Karpas-422 (cell line): ENCODE measurements around the gene FBXL13. TPM values are rescaled to one million over a fixed set of nuclear protein-coding genes. Genes with fewer than 3 reads are reported as not detected.
"Not testable (repeated sequence)": the region's sequence is repeated elsewhere in the genome, so short reads cannot be mapped to it uniquely, and the experiment has no call there.

Experiments
- DNase-seq: peaks from one replicate; pipeline ENCODE4 v3.0.0-alpha.2; 2015
- H2AFZ ChIP-seq: fragments of 200-600 bp; sonication (generic); 2 replicates; pipeline ENCODE4 v1.6.1; 2014; ENCODE audit warnings: antibody characterized with exemption, low read length, mixed read lengths
- H3K27ac ChIP-seq: fragments of 200-600 bp; sonication (generic); 2 replicates; pipeline ENCODE4 v1.5.1; 2014; ENCODE audit warnings: mild to moderate bottlenecking, low read length, moderate library complexity
- H3K27me3 ChIP-seq: fragments of 200-600 bp; sonication (generic); 2 replicates; pipeline ENCODE4 v1.6.1; 2014; ENCODE audit warnings: low read length, mixed read lengths
- H3K36me3 ChIP-seq: fragments of 200-600 bp; sonication (generic); 2 replicates; pipeline ENCODE4 v1.6.1; 2014; ENCODE audit warnings: low read length, mixed read lengths; ENCODE audit not compliant: insufficient read depth
- H3K4me1 ChIP-seq: fragments of 200-600 bp; sonication (generic); 2 replicates; pipeline ENCODE4 v1.6.1; 2014; ENCODE audit warnings: mild to moderate bottlenecking, low read length, mixed read lengths
- H3K4me2 ChIP-seq: fragments of 200-600 bp; sonication (generic); 2 replicates; pipeline ENCODE4 v1.6.1; 2014; ENCODE audit warnings: low read length, low read depth, mild to moderate bottlenecking; ENCODE audit not compliant: poor library complexity, severe bottlenecking
- H3K4me3 ChIP-seq: fragments of 200-600 bp; sonication (generic); 2 replicates; pipeline ENCODE4 v1.5.1; 2014; ENCODE audit warnings: mild to moderate bottlenecking, antibody characterized with exemption, low read length, mixed read lengths
- H3K79me2 ChIP-seq: fragments of 200-600 bp; sonication (generic); 2 replicates; pipeline ENCODE4 v1.6.1; 2014; ENCODE audit warnings: mild to moderate bottlenecking, low read length, mixed read lengths
- H3K9ac ChIP-seq: fragments of 200-600 bp; sonication (generic); 2 replicates; pipeline ENCODE4 v1.6.0; 2014; ENCODE audit warnings: low read length
- H3K9me2 ChIP-seq: fragments of 200-600 bp; sonication (generic), shearing (Covaris generic); replicated peaks from 2 replicates; pipeline ENCODE4 v1.6.0; 2014; ENCODE audit warnings: mild to moderate bottlenecking, low read length, moderate library complexity; ENCODE audit not compliant: insufficient read depth
- H3K9me3 ChIP-seq: fragments of 300-700, 200-600 bp; sonication (generic); 2 replicates; pipeline ENCODE4 v1.6.1; 2014; ENCODE audit warnings: low read length, mixed read lengths
- H4K20me1 ChIP-seq: fragments of 200-600 bp; sonication (generic); 2 replicates; pipeline ENCODE4 v1.6.1; 2014; ENCODE audit warnings: mild to moderate bottlenecking, antibody characterized with exemption, low read length, low read depth; ENCODE audit not compliant: insufficient read depth
- total RNA-seq: library from RNA; depleted of rRNA; stranded (reverse); fragments of >200 nt; shearing (Covaris generic); gene quantifications from 2 replicates; pipeline ENCODE4 v1.2.3, GENCODE V29; 2014; ENCODE audit warnings: low replicate concordance

FBXL13 gene
- total RNA-seq, 1 experiment from 2014 or later, result 4.2 TPM

GRCh38 chr7:103011650-103012049, 62.9 kb downstream of the FBXL13 start:
- H3K4me2 ChIP-seq, result no peak overlapping the region

GRCh38 chr7:103010211-103010610, 64.4 kb downstream of the FBXL13 start:
- Histone ChIP-seq H3K4me3 (no peak overlapping the region), H3K27ac (no peak overlapping the region), H2AFZ (no peak overlapping the region), H3K27me3 (no peaks in the 10 kb centered on the region), H3K4me1 (no peaks in the 10 kb centered on the region), H3K36me3 (no peaks in the 10 kb centered on the region), H3K9ac (no peak overlapping the region), H3K4me2 (no peak overlapping the region), H3K9me3 (no peaks in the 10 kb centered on the region), H4K20me1 (no peaks in the 10 kb centered on the region), H3K79me2 (no peaks in the 10 kb centered on the region), H3K9me2 (no peaks in the 10 kb centered on the region)
- no peak for DNase-seq

More at GRCh38 chr7:103011650-103012049, 62.9 kb downstream of the FBXL13 start:
- no peaks in the 10 kb centered on the region for H3K79me2 ChIP-seq
- no peak overlapping the region for H3K27ac ChIP-seq
- no peaks in the 10 kb centered on the region for H3K9me2 ChIP-seq
- no peak overlapping the region for H3K4me3 ChIP-seq
- H3K27me3 ChIP-seq, result no peaks in the 10 kb centered on the region
- no peaks in the 10 kb centered on the region for H3K36me3 ChIP-seq
- DNase-seq, result no peak
- no peak overlapping the region for H3K9ac ChIP-seq
- H4K20me1 ChIP-seq, result no peaks in the 10 kb centered on the region
- H3K9me3 ChIP-seq, result no peaks in the 10 kb centered on the region
- H2AFZ ChIP-seq, result no peak overlapping the region
- H3K4me1 ChIP-seq, result no peaks in the 10 kb centered on the region

GRCh38 chr7:103009466-103010185, 65.0 kb downstream of the FBXL13 start:
- no peak overlapping the region for H2AFZ ChIP-seq

GRCh38 chr7:103003004-103003403, 71.6 kb downstream of the FBXL13 start:
- H3K9me3 ChIP-seq, result peaks cover 5% of the 10 kb centered on the region; the same call in 1 of the 2 replicates
- no peaks in the 10 kb centered on the region for H3K4me1 ChIP-seq
- DNase-seq, result no peak
- H3K4me2 ChIP-seq, result no peak overlapping the region
- H3K27me3 ChIP-seq, result no peaks in the 10 kb centered on the region
- H3K79me2 ChIP-seq, result no peaks in the 10 kb centered on the region
- H4K20me1 ChIP-seq, result no peaks in the 10 kb centered on the region
- no peak overlapping the region for H3K4me3 ChIP-seq
- no peak overlapping the region for H3K27ac ChIP-seq
- H3K36me3 ChIP-seq, result no peaks in the 10 kb centered on the region
- H3K9me2 ChIP-seq, result 0 out of 2 replicates have a peak, but pooled peaks cover 2% of the 10 kb centered on the region
- no peak overlapping the region for H3K9ac ChIP-seq
- no peak overlapping the region for H2AFZ ChIP-seq

More at GRCh38 chr7:103009466-103010185, 65.0 kb downstream of the FBXL13 start:
- no peaks in the 10 kb centered on the region for H3K4me1 ChIP-seq
- no peak overlapping the region for H3K4me2 ChIP-seq
- no peaks in the 10 kb centered on the region for H3K27me3 ChIP-seq
- no peak overlapping the region for H3K9ac ChIP-seq
- H3K79me2 ChIP-seq, result no peaks in the 10 kb centered on the region
- H3K27ac ChIP-seq, result no peak overlapping the region
- no peak for DNase-seq
- no peaks in the 10 kb centered on the region for H3K9me3 ChIP-seq
- H4K20me1 ChIP-seq, result no peaks in the 10 kb centered on the region
- no peaks in the 10 kb centered on the region for H3K36me3 ChIP-seq
- H3K9me2 ChIP-seq, result no peaks in the 10 kb centered on the region
- no peak overlapping the region for H3K4me3 ChIP-seq

GRCh38 chr7:103001210-103001609, 73.4 kb downstream of the FBXL13 start:
- no peaks in the 10 kb centered on the region for H3K79me2 ChIP-seq
- H2AFZ ChIP-seq, result no peak overlapping the region
- H3K27ac ChIP-seq, result no peak overlapping the region
- 0 out of 2 replicates have a peak, but pooled peaks cover 2% of the 10 kb centered on the region for H3K9me2 ChIP-seq
- peaks cover 5% of the 10 kb centered on the region; the same call in 1 of the 2 replicates for H3K9me3 ChIP-seq
- H3K27me3 ChIP-seq, result no peaks in the 10 kb centered on the region
- H4K20me1 ChIP-seq, result no peaks in the 10 kb centered on the region
- H3K4me3 ChIP-seq, result no peak overlapping the region
- H3K4me2 ChIP-seq, result no peak overlapping the region
- no peaks in the 10 kb centered on the region for H3K4me1 ChIP-seq
- no peaks in the 10 kb centered on the region for H3K36me3 ChIP-seq
- DNase-seq, result no peak
- no peak overlapping the region for H3K9ac ChIP-seq

- Histone ChIP-seq H3K9me2 (0 out of 2 replicates have a peak, but pooled peaks cover 2% of the 10 kb centered on the region), H3K36me3 (no peaks in the 10 kb centered on the region), H3K9ac (no peak overlapping the region)
Measured at GRCh38 chr7:102996957-102997356, 77.6 kb downstream of the FBXL13 start.

GRCh38 chr7:102995609-102996008, 79.0 kb downstream of the FBXL13 start:
- H3K27ac ChIP-seq, H3K79me2 ChIP-seq, H3K27me3 ChIP-seq, H3K4me2 ChIP-seq, H3K4me1 ChIP-seq, H3K9ac ChIP-seq, H2AFZ ChIP-seq, H4K20me1 ChIP-seq, DNase-seq, H3K36me3 ChIP-seq, H3K4me3 ChIP-seq, H3K9me2 ChIP-seq, H3K9me3 ChIP-seq: not testable (repeated sequence)

More at GRCh38 chr7:102996957-102997356, 77.6 kb downstream of the FBXL13 start:
- DNase-seq, result no peak
- Histone ChIP-seq H3K4me1 (no peaks in the 10 kb centered on the region), H4K20me1 (no peaks in the 10 kb centered on the region), H3K4me3 (no peak overlapping the region), H3K27ac (no peak overlapping the region), H3K27me3 (no peaks in the 10 kb centered on the region), H3K79me2 (no peaks in the 10 kb centered on the region), H2AFZ (no peak overlapping the region), H3K9me3 (no peaks in the 10 kb centered on the region), H3K4me2 (no peak overlapping the region)

GRCh38 chr7:102994567-102994966, 80.0 kb downstream of the FBXL13 start:
- Histone ChIP-seq H3K4me1 (no peaks in the 10 kb centered on the region), H3K9ac (no peak overlapping the region), H2AFZ (no peak overlapping the region), H4K20me1 (no peaks in the 10 kb centered on the region), H3K4me2 (no peak overlapping the region), H3K79me2 (no peaks in the 10 kb centered on the region), H3K4me3 (no peak overlapping the region), H3K36me3 (no peaks in the 10 kb centered on the region), H3K9me3 (no peaks in the 10 kb centered on the region), H3K9me2 (no peaks in the 10 kb centered on the region), H3K27ac (no peak overlapping the region), H3K27me3 (no peaks in the 10 kb centered on the region)
- DNase-seq, result peak; percentile 46
